NCI-H1694 treated with DMSO at 0.1 percent for 48 hours (cell line): ENCODE measurements around the gene SARDH.

Source experiments
- DNase-seq: peaks from one replicate; lab custom pipeline; 2025; lab: John Stamatoyannopoulos, UW

Gene SARDH

GRCh38 chr9:133647148-133647547 lies 91.0 kb downstream of the SARDH start:
- no peak for DNase-seq

GRCh38 chr9:133645021-133645765 lies 93.0 kb downstream of the SARDH start:
- DNase-seq: peak; percentile 20

- peak; percentile 61 for DNase-seq
Observed at GRCh38 chr9:133643978-133644760, 94.0 kb downstream of the SARDH start.

- no peak for DNase-seq
Observed at GRCh38 chr9:133643362-133643755, 94.8 kb downstream of the SARDH start.

GRCh38 chr9:133642708-133643361 lies 95.3 kb downstream of the SARDH start:
- no peak for DNase-seq

- no peak for DNase-seq
Observed at GRCh38 chr9:133641861-133642595, 96.1 kb downstream of the SARDH start.

- DNase-seq: peak; percentile 90
Observed at GRCh38 chr9:133641396-133641655, 96.8 kb downstream of the SARDH start.

- peak; percentile 94 for DNase-seq
Observed at GRCh38 chr9:133640580-133641395, 97.4 kb downstream of the SARDH start.

GRCh38 chr9:133640160-133640559 lies 98.0 kb downstream of the SARDH start:
- no peak for DNase-seq

GRCh38 chr9:133639613-133640012 lies 98.5 kb downstream of the SARDH start:
- DNase-seq: no peak

GRCh38 chr9:133638711-133639110 lies 99.4 kb downstream of the SARDH start:
- no peak for DNase-seq

GRCh38 chr9:133638076-133638475 lies 100.1 kb downstream of the SARDH start:
- no peak for DNase-seq

- no peak for DNase-seq
Observed at GRCh38 chr9:133637451-133638055, 100.6 kb downstream of the SARDH start.

- no peak for DNase-seq
Observed at GRCh38 chr9:133636902-133637301, 101.2 kb downstream of the SARDH start.

GRCh38 chr9:133635533-133636531 lies 102.3 kb downstream of the SARDH start, which contains the start of gene DBH:
Gene DBH, plus strand, starts transcription at chr9:133636363. Its CDS starts 9 bp downstream, at chr9:133636372.
- no peak for DNase-seq

- DNase-seq: no peak
Observed at GRCh38 chr9:133635098-133635497, 103.1 kb downstream of the SARDH start.

- DNase-seq: no peak
Observed at GRCh38 chr9:133634081-133634691, 104.0 kb downstream of the SARDH start.

GRCh38 chr9:133633681-133634080 lies 104.5 kb downstream of the SARDH start:
- no peak for DNase-seq
